IPS-NIHi11 (cell line): ENCODE data around the gene MUC2.

Source experiments
- DNase-seq: peaks from one replicate; pipeline ENCODE4 v3.0.0; 2012; ENCODE audit warnings: mixed read lengths, low spot score

MUC2 gene

GRCh38 chr11:1036931-1037330, 37.7 kb upstream of the MUC2 start:
- no peak for DNase-seq

- DNase-seq = no peak
Measured at GRCh38 chr11:1037506-1038055, 37.1 kb upstream of the MUC2 start.

DNA sequence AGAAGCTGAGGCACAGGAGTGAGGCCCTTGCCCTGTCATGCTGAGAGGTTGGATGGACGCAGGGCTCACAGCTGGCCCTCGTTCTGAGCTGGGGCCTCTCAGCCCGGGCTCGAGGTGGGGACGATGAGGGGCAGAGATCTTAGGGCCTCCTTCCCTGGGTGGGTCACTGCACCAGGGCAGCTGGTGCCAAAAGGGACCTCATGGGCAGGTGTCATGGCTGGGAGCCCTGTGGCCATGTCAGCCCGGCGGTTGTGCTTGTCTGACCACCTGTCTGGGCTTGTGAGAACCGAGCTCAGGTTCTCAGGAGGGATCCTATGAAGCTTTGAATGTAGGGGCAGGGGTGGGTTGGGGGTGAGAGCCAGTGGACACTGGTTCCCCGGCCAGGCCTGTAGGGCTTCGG, 36.3 kb upstream of the MUC2 start:
- no peak for DNase-seq

GRCh38 chr11:1038921-1039320, 35.8 kb upstream of the MUC2 start:
- no peak for DNase-seq

- no peak for DNase-seq
Measured at GRCh38 chr11:1039481-1040427, 34.9 kb upstream of the MUC2 start.

DNA sequence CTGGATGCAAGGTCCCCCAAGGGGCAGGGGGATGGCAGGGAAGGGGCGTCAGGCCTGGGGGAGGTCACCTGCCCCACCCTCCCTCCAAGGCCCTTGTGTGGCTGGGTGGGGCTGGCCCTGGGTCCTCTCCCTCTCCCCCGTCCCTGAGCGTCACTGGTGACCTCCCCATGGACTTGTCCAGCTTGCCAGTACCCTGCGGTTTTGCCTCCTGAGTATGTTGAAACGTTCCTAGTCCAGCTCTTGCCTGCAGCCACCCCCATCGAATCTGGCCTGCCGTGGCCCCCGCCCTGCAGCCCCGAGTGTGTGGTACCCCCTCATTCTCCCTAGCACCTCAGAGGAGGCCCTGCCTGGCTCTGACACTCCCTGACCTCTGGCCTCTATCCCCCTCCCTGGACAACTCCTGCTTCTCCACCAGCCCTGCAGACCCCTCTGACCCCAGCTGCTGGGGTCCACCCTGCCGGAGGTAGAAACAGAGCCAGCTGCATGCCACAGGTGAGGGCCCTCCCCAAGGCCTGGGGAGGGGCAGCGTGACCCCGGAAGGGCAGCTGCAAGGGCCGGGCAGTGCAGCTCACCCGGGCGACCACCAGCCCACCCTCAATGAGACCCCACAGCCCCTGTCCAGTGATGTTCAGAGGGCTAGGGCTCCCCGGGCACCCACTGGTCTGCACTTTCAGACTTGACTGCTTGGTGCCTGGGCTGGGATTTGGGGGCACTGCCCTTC, 34.1 kb upstream of the MUC2 start:
- no peak for DNase-seq

DNA sequence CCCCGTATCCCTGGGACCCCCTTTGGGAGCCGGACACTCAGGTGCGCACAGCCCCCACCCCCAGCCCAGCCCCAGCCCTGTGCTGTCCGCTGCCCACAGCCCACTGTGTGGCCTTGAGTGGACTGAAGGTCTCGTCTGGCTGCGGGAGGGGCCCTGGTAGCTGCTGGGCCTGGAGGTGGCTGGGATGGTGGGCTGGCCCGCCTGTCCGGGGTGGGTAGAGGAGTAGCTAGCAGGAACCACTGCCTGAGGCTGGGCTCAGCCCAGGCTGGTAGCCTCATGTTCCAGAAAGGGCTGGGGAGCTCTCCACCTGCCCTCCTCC, 33.6 kb upstream of the MUC2 start:
- DNase-seq = no peak

GRCh38 chr11:1041471-1041870, 33.2 kb upstream of the MUC2 start:
- no peak for DNase-seq

GRCh38 chr11:1041936-1042608, 32.6 kb upstream of the MUC2 start:
- no peak for DNase-seq

DNA sequence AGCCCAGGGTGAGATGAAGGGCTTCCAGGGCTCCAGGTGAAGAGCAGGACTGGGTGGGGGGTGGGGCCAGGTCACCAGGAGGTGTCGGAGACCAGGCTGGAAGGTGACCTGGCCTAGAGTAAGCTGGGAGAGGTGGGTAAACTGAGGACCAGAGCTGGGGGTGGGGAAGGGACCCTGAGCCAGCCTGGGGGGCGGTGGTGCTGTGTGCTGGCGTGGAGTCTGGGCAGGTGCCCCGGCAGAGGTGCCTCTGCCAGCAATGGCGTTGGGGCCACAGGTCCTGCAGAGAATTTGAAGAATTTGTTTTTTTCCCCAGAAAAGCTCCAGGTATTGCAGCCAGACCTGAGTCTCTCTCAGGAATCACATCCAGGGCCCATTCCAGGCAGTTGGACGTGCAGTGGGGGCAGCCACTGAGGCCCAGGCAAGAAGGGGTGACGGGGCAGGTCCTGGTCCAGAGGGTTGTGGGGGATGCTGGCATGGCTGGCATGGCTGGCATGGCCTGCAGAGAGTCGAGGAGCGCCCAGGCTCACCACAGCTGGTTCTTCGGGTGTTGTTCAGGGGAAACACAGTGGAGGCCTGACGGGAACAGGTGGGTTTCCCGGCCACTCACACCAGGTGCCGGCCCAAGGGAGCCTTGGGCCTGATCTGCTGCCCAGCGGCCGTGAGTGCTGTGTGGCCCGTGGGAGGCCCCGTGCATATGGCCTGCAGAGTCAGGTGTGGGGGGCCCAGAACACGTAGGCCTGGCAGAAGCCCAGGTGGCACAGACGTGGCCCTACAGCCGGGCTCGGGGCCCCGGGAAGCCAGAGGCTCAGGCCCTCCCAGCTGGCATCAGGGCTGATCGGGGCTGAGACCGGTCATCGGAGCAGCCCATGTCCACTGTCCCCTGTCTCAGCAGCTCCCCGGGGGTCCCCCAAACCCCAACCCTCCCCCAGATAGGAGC, 31.8 kb upstream of the MUC2 start:
- DNase-seq = no peak

GRCh38 chr11:1043563-1044096, 31.0 kb upstream of the MUC2 start:
- DNase-seq = no peak

GRCh38 chr11:1044160-1044559, 30.5 kb upstream of the MUC2 start:
- no peak for DNase-seq

- DNase-seq = peak; percentile 34
Measured at GRCh38 chr11:1047595-1048156, 27.0 kb upstream of the MUC2 start.

DNA sequence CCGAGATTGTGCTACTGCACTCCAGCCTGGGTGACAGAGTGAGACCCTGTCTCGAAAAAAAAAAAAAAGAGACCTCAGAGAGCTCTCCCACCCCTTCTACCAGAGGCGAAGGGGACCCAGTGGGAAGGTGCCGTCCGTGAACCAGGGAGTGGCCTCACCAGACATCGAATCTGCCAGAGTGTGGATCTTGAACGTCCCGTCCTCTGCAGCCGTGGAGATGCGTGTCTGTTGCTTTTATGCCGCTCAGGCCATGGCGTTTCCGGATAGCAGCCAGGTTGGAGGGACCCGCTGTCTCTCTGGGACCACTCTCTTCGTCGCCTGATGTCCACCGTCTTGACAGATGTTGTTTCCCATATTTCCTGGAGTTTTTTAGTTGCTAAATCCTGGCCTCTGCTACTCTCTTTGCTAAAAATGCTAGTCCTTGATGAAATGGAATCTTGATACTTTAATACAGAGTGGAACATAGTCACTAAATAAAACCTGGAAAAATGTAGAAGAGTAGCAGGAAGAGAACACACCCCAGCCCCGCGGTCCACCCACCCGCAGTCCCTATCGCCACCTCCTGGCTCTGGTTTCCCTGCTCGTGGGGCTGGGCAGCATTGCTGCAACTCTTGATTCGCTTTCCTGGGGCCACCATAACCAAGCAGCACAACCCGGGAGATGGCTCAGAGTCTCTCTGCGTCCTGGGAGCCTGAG, 26.2 kb upstream of the MUC2 start:
- peak; percentile 70 for DNase-seq

DNA sequence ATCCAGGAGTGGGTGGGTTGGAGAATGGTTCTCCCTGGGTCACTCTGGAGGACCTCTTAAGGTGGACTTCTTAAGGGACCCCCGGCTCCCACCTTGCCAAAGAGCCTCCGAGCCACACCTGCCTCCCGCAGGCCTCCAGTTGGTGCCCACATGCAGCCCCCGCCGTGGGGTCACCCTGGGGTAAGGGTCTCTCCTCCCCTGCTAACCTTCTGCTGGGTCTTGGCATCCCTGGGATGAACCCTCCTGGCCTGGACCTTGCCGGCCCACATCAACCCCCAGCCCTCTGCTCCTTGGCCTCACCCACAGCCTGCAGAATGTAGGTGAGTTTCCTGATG, 25.6 kb upstream of the MUC2 start:
- DNase-seq = no peak

- no peak for DNase-seq
Measured at GRCh38 chr11:1049431-1049891, 25.2 kb upstream of the MUC2 start.

- DNase-seq = no peak
Measured at GRCh38 chr11:1049911-1050580, 24.6 kb upstream of the MUC2 start.

DNA sequence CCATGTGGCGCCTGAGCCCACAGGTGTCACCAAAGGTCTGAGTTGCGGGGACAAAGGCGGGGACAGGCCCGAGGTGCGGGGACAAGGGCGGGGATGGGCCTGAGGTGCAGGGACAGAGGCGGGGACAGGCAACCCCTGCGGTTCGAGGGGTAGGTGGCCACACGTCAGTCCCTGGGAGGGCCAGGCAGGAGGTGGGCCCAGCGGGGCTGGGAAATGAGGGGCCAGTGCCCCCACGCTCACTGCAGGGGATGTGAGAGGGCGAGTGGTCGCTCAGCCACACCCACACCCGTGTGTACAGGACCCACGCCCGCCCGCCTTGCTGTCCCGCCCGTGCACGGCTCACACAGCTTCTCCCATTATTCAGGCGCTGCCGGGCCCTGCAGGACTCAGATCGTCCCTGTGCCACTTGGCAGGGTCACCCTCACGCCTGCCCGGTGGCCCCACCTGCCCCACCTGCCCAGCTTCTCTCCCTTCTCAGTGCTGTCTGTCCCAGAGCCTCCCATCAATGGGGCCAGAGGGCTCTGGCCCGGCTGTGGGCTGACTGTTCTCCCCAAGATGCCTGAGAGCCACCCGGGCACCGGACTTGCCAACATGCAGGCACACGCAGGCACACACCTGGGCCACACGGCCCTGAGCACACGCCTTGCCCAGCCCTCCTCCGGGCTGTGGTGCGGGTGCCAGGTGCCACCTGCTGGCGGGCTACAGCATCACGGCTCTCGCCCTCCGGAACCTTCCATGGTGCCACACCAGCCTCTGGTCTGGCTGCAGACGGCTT, 23.9 kb upstream of the MUC2 start:
- DNase-seq = peak; percentile 99
